ENCODE measurements around the gene PPP6R3. TPM values are rescaled to one million over a fixed set of nuclear protein-coding genes. Genes with fewer than 3 reads are reported as not detected.

PPP6R3 gene
- total RNA-seq, 1 experiment from 2014 or later = 122 TPM

GRCh38 chr11:68508425-68508824 lies 47.9 kb downstream of the PPP6R3 start:
- CTCF ChIA-PET = interaction anchor here (0.5 kb wide), 1 partner anchor 45 kb away, joined by 6 read pairs; no protein-coding TSS in a partner anchor
- BruUV-seq (replicated peaks) = no TSS peak
- no peak overlapping the region for H3K4me3 Mint-ChIP-seq (ENCODE audit: low read depth, unreplicated experiment)
- no peaks in the 10 kb centered on the region for H3K27me3 Mint-ChIP-seq (ENCODE audit: unreplicated experiment)
- no peak overlapping the region for H3K27ac Mint-ChIP-seq (ENCODE audit: unreplicated experiment)
- TF ChIP-seq CTCF (IDR thresholded peaks at IDR 0.05; ENCODE audit: unreplicated experiment) = no peak
- peaks cover 23% of the 10 kb centered on the region for H3K4me1 Mint-ChIP-seq (ENCODE audit: low read depth, unreplicated experiment)
- H3K36me3 Mint-ChIP-seq (ENCODE audit: insufficient read depth, unreplicated experiment) = peaks cover 10% of the 10 kb centered on the region
- no peaks in the 10 kb centered on the region for H3K9me3 Mint-ChIP-seq (ENCODE audit: low read depth, unreplicated experiment)
- no peak for DNase-seq
- intact Hi-C loops (cut with micrococcal nuclease; ENCODE audit: unreplicated experiment) = no loop called here

- intact Hi-C loops (cut with micrococcal nuclease; ENCODE audit: unreplicated experiment) = no loop called here
- Mint-ChIP-seq H3K4me1 (ENCODE audit: low read depth, unreplicated experiment) (peaks cover 19% of the 10 kb centered on the region), H3K36me3 (ENCODE audit: insufficient read depth, unreplicated experiment) (peaks cover 8% of the 10 kb centered on the region), H3K4me3 (ENCODE audit: low read depth, unreplicated experiment) (no peak overlapping the region), H3K9me3 (ENCODE audit: low read depth, unreplicated experiment) (no peaks in the 10 kb centered on the region), H3K27me3 (ENCODE audit: unreplicated experiment) (no peaks in the 10 kb centered on the region), H3K27ac (ENCODE audit: unreplicated experiment) (no peak overlapping the region)
- TF ChIP-seq CTCF (IDR thresholded peaks at IDR 0.05; ENCODE audit: unreplicated experiment) = no peak
- CTCF ChIA-PET = interaction anchor here (0.5 to 0.7 kb wide), 3 partner anchors 16 to 46 kb away, joined by 3 to 7 read pairs (median 6); no protein-coding TSS in a partner anchor
- no TSS peak for BruUV-seq (replicated peaks)
- DNase-seq = no peak
Observed at GRCh38 chr11:68509066-68509465, 48.5 kb downstream of the PPP6R3 start.

GRCh38 chr11:68513930-68514487 lies 53.5 kb downstream of the PPP6R3 start:
- TF ChIP-seq CTCF (IDR thresholded peaks at IDR 0.05; ENCODE audit: unreplicated experiment) = no peak
- intact Hi-C loops (cut with micrococcal nuclease; ENCODE audit: unreplicated experiment) = no loop called here
- Mint-ChIP-seq H3K27ac (ENCODE audit: unreplicated experiment) (no peak overlapping the region), H3K27me3 (ENCODE audit: unreplicated experiment) (no peaks in the 10 kb centered on the region), H3K9me3 (ENCODE audit: low read depth, unreplicated experiment) (no peaks in the 10 kb centered on the region), H3K4me1 (ENCODE audit: low read depth, unreplicated experiment) (peaks cover 17% of the 10 kb centered on the region), H3K4me3 (ENCODE audit: low read depth, unreplicated experiment) (no peak overlapping the region), H3K36me3 (ENCODE audit: insufficient read depth, unreplicated experiment) (peaks cover 32% of the 10 kb centered on the region)
- no TSS peak for BruUV-seq (replicated peaks)
- CTCF ChIA-PET = no interaction called here
- no peak for DNase-seq

GRCh38 chr11:68517121-68517741 lies 56.7 kb downstream of the PPP6R3 start:
- H3K9me3 Mint-ChIP-seq (ENCODE audit: low read depth, unreplicated experiment) = no peaks in the 10 kb centered on the region
- no TSS peak for BruUV-seq (replicated peaks)
- intact Hi-C loops (cut with micrococcal nuclease; ENCODE audit: unreplicated experiment) = no loop called here
- peaks cover 8% of the 10 kb centered on the region for H3K4me1 Mint-ChIP-seq (ENCODE audit: low read depth, unreplicated experiment)
- no peak overlapping the region for H3K4me3 Mint-ChIP-seq (ENCODE audit: low read depth, unreplicated experiment)
- no peak for DNase-seq
- CTCF ChIA-PET = no interaction called here
- no peak for TF ChIP-seq CTCF (IDR thresholded peaks at IDR 0.05; ENCODE audit: unreplicated experiment)
- no peaks in the 10 kb centered on the region for H3K27me3 Mint-ChIP-seq (ENCODE audit: unreplicated experiment)
- H3K36me3 Mint-ChIP-seq (ENCODE audit: insufficient read depth, unreplicated experiment) = peaks cover 47% of the 10 kb centered on the region
- no peak overlapping the region for H3K27ac Mint-ChIP-seq (ENCODE audit: unreplicated experiment)
